GM19372 (cell line): ENCODE data around the gene CCDC91.

Experiments
- ATAC-seq: cut with Tn5 transposase; IDR thresholded peaks from one replicate; pipeline ENCODE4 v1.9.1; 2021; ENCODE audit warnings: mild to moderate bottlenecking, low read depth, moderate library complexity; ENCODE audit not compliant: unreplicated experiment

Gene CCDC91

DNA sequence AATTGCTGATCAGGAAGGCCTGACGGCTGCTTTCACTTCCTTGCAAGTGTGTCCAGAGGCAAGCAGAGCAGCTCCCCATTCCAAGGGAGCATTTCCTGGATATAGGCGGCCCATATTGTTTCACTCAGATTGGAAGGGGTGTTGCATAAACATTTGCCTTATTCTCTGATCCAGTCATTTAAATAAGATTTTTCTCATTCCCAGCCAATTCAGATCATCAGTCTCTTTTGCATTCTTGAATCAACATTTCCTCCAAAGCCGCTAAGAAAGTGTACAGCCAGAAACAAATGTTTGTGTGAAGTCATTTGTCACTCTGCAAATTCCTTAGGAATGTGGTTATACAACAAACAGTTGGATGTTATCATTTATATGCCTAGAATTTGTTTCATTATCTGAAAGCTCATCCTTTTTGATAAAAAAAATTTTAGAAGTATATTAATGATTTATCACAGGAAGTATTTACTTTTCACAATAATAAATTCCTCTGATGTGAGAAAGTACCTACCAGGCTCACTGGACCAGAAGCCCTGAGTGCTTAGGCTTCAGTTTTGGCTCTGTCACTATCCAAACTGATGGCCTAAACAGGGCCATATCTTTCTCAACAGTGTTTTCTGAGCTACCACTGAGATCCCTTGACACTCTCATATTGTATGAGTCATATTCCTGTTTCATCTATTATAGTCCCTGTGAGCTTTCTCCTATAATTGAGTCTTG, 379.6 kb downstream of the CCDC91 start:
- ATAC-seq: no peak

GRCh38 chr12:28570811-28571210, 380.6 kb downstream of the CCDC91 start:
- no peak for ATAC-seq

DNA sequence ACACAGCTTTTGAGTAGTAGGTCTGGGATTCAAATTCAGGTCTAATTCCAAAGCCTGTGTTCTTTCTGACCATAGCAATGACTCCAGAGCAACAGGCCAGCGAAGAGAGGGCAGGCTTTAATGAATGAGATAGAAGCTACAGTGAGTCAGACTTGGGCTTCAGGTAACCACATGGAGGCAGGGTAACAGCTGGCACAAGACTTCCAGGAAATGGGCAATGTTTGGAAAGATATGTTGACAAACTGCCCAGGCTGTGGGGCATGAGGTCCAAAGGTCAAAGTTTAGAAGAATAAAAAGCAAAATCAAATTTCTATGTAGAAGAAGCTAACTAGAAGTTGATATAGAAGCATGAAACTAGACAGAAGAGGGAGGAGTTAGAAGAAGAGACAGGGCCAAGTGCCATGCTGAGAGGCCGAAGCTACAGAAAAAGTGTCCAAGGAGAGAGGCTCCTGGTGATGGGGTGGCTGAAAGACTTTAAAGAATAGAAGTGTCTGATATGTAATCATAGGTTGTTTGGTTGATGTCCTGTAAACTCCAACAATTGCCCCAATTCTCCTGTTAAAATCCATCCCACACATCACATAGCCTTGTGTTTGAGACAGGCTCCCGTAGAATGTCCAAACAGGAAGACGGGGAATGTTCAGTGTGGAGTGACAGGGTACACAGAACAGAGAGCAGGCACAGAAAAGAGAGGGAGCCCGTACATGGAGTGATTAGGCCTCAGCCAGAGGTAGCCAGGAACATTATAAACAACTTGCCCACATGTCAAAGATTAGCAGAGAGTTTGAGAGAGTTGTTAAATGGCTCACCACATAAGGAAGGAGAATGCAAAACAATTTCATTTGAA, 384.7 kb downstream of the CCDC91 start:
- no peak for ATAC-seq

DNA sequence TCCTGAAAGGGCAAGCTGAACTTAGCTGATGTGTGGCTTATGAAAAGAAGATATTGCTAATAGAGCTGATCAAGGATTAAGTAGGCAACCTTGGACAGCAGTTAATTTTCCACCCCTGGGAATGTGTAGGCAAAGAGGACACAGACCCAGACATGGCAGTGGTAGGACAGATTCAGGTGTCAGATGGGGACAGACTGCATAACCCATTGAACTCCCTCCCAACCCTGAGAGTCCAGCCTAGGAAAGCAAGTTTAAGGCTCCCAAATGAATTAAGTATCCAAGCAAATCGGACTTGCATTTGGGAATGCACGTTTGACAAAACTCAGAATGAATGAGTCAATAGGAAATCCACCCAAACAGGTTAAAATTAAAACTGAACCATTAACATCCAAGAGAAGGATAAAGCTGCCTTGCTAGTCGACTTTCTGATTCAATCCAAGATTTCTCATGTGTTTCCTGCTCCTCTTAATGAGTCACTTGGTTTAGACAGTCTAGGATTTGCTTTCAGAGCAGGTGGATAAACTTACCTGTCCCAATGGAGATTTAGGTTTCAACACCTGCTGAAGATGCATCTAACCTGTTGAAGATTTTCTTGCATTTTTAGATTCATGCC, 385.4 kb downstream of the CCDC91 start:
- no peak for ATAC-seq

DNA sequence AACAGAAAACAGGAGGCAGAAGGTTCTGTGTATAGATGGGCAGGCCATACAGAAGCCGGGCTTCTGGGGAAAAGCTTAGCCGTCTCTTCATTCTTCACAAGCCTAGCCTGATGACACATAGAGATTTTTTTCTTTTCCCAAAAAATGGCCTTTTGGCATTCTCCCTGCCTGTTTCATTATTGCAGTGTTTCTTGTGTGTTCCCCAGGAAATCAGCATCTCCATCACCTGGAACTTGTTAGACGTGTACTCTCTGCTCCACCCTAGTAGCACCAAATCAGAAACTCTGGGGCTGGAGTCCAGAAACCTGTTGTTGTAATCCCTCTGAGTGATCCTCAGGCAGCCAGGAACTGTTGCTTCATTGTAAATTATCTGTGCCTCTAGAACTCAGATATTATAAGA, 388.1 kb downstream of the CCDC91 start:
- no peak for ATAC-seq

DNA sequence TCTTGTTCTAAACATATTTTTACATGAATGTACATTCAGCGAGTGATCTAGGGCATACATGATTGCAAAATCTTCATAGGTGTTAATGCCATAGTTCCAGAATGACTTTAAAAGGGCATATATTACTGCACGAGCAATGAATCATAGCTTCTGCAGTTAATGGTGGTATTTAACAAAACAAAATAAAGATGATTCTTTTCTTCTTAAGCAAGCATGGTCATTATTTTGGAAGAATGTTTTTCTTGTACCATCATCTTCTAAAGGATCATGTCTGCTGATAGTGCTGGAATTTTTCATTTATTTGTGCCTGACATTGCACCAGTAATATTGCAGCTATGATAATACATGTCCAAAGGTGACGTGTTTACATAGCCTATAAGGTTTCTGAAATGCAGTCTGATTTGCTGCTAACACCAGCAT, 388.6 kb downstream of the CCDC91 start:
- ATAC-seq: no peak

DNA sequence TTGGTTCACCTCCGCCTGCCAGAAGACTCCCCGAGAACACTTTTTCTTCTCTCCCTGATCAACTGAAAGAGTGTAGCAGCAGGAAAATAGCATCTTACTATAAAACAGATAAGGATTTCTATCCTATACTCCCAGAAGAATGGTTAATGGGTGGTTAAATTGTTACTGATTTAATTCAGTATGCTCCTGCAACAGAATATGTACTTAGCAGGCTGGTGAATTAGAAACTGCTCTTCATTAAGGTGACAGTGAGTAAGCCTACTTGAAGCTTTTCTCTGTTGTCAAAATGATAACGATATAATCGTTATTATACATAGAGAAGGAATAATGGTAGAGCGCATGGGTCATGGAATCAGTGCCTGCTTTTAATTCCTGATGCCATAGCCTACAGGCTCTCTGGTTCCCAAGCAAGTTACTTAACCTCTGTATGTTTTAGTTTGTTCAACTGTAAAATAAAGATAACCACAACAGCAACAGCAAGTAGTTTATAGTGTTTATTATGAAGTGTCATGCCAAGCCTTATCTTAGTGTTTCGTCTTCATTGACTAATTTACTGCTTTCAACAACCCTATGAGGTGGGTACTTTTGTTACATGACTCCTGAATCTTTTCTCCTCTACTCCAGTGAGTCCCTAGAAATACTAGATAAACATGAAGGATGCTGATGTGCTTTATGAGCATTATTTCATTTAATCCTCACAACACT, 392.6 kb downstream of the CCDC91 start:
- ATAC-seq: no peak

GRCh38 chr12:28583701-28584261, 393.5 kb downstream of the CCDC91 start:
- no peak for ATAC-seq

DNA sequence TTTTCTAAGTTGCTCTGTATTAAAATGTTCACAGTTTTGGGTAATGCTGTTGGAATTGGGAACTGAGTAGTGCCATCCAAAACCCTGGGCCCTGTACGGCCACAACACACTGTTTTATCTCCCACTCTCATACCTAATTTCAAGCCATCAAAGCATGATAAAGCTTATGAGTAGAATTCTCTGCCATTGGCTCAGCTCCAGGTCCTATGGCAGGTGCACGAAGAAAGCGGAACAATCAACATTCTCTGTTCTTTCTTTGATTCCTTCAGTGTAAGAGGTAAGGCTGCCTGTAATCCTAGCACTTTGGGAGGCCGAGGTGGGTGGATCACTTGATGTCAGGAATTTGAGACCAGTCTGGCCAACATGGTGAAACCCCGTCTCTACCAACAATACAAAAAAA, 394.9 kb downstream of the CCDC91 start:
- no peak for ATAC-seq

GRCh38 chr12:28586481-28586880, 396.2 kb downstream of the CCDC91 start:
- ATAC-seq: no peak

GRCh38 chr12:28591831-28592230, 401.6 kb downstream of the CCDC91 start:
- no peak for ATAC-seq
